ENCODE data around the gene SHANK3.

Gene SHANK3

GRCh38 chr22:50722048-50722701 is 49.6 kb downstream of the SHANK3 start:
- POLR2A ChIA-PET = no interaction called here
- CTCF ChIA-PET = interaction anchor here (1.2 kb wide), 1 partner anchor 53 kb away, joined by 3 read pairs; no protein-coding TSS in a partner anchor
- Histone ChIP-seq H3K27ac (ENCODE audit: extremely low read depth, low read depth, low read length) (no peak overlapping the region), H3K36me3 (ENCODE audit: control insufficient read depth in 2 of 2, insufficient read depth in 1 of 2, low read length in 2 of 2) (peaks cover 0 to 57% of the 10 kb centered on the region in 2 experiments; a peak in 1 of 3 replicates), H3K4me1 (ENCODE audit: control insufficient read depth, insufficient read depth, low read length) (no peaks in the 10 kb centered on the region), H3K4me3 (ENCODE audit: low read depth, low read length) (no peak overlapping the region), H3K9me3 (ENCODE audit: control insufficient read depth, insufficient read depth, low read depth, low read length) (no peaks in the 10 kb centered on the region)
- TF ChIP-seq SP3 (tag by site-specific recombination; IDR thresholded peaks at IDR 0.05) = no peak
- peak; percentile 13; the same call in 1 of the 2 replicates for TF ChIP-seq SP2 (tag by site-specific recombination; IDR thresholded peaks at IDR 0.05)
